ENCODE data around the gene SOX8.

SOX8 gene

DNA sequence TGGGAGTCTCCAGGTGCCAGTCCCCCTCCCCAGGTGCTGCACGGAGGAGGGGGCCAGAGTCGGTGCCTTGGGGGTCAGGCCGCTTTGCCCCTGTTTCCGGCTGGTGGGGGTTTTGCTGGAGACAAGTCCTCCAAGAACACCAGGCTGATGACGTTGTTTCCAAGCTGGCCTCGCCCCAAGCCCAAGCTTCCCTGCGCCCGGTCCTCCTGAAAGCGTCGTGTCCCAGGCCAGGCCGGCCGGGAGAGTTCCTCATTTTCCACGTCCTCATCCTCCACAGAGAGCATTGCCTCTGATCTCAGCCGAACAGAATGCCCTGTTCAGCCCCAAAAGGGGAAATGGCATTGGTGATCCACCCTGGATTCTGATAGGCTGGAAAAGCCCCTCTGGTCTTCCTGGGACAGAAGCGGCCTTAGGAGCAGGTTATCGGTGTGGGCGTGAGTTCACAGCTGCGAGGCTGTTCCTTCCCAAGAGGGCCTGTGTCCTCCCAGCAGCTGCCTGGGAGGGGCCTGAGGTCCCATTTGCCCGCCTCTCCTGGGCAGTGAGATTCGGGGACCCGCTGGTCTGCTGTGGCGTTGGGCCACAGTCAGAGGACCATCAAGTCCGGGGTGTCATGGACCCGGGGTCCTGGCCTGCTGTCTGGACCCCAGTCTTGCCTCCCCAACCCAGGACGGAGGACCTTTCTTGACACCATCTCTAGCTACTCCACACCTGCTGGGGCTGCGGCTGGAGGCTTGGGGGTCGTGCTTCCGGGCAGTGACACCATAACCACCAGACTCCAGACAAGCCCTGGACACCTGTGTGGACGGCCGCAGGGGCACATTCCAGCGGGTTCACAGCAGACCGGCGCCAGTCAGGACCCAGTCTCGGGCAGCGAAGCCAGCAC, 7.1 kb downstream of the SOX8 start:
- no peak for DNase-seq (ENCODE audit: low read depth)

DNA sequence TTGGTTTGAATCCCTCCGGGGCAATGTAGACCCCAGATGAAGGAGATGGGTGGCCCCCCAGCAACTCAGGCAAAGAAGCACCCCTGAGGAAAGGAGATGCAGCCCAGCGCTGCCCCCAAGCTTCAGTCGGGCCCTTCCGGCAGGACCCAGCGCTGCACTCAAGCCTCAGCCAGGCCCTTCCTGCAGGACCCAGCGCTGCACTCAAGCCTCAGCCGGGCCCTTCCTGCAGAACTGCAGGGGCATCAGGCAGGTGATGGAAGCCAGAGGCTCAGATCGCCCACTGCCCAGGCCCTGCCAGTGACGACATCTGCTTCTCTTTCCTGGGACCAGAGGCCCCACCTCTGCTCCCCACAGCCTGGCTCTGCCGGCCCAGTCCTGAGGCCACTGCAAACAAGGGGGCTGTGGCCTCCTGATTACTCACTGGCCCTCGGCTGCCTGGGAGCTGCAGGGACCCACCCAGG, 7.8 kb downstream of the SOX8 start:
- no peak for DNase-seq (ENCODE audit: low read depth)

DNA sequence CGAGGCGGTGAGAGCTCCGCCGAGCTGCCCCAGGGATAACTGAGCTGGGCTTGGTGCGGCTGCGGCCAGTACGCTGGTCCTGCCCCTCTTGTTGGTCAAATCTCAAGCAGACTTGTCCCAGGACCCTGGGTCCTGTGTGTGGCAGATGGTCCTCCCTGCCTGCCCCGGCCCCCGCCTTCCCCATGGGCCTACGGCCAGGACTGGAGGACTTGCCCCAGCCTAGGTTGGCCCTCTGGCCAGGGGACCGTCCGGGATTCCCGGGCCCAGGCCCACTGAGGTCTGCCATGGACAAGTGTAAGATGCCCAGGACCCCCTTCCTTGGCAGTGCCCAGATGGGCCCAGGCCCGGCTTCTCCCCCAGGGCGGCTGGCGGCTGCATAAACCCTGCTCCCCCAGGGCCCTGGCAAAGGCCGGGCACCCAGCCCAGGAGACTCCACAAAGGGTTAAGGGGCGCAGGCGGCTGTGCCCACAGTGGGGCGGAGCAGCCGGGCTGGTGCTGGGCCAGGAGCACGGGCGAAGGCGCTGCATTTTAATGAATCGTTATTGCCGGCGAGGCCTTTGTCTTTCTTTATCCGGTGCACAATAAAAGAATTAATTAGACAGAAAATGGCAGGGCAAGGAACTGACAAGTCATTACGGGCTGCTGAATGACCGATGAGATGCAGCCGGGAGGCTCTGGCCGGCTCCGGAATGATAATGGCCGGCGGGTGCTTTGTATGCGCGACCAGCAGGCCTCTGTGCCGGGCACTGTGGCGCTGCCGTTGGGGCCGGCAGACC, 9.1 kb downstream of the SOX8 start:
- no peak for DNase-seq (ENCODE audit: low read depth)

GRCh38 chr16:991345-991744, 9.8 kb downstream of the SOX8 start:
- DNase-seq (ENCODE audit: low read depth) = no peak

DNA sequence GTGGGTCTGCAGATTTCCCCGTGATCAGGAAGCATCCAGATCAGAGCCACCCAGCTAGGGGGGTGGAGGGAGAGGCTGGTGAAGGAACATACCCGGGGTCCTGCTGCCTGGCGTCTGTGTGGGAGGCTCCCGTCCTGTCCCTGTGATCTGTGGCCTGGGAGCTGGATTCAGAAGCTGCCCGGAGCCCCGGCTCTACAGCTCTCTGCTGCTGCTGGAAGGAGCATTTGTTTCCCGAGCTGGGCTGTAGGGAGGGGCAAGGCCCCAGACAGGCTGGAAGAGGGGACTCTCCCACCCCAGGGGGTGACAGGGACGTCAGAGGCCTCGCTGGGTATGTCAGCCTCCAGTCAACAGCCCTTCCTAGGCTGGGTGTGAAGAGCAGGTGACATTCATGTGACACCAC, 10.2 kb downstream of the SOX8 start:
- DNase-seq (ENCODE audit: low read depth) = no peak

DNA sequence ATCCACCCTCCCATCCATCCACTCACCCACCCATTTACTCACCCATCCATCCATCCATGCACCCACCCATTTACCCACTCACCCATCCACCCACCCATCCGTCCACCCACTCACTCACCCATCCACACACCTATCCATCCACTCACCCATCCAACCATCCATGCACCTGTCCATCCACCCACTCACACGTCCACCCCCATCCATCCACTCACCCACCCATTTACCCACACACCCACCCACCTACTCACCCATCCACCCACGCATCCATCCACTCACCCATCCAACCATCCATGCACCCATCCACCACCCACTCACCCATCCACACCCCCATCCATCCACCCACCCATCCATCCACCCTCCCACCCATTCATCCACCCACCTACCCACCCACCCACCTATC, 12.2 kb downstream of the SOX8 start:
- DNase-seq (ENCODE audit: low read depth) = no peak

DNA sequence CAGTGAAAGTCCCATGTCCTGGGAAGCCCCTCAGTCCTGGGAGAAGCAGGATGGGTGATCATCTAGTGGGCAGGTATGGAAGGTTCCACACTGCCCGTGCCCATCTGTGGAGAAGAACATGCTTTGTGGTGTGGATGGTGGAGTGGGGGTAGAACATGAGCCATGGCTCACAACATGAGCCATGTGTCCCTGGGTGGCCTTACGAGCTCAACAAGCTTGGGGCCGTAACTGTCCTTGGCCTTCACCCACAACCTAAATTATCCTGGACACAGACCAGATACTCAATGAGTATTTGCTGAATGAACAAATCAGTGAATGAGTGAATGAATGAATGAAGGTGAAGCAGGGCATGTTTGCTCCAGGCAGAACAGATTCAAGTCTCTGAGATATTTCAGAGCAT, 13.5 kb downstream of the SOX8 start:
- no peak for DNase-seq (ENCODE audit: low read depth)

DNA sequence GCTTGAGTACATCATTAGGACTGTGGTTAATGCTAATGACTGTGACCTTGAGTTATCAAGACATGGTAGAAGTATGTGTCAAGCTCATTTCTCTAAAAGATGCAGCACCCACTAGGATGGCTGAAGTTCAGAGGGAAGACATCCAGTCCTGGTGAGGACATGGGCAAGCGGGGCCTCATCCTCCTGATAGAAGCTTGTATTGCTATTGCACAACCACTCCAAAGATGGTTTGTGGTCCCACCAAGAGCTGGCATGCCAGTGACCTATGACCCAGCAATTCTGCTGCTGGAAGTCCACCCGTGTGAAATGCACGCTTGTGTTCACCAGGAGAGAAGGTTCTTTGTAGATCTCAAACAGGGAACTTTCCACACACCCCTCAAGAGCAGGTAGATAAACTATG, 14.2 kb downstream of the SOX8 start:
- no peak for DNase-seq (ENCODE audit: low read depth)

DNA sequence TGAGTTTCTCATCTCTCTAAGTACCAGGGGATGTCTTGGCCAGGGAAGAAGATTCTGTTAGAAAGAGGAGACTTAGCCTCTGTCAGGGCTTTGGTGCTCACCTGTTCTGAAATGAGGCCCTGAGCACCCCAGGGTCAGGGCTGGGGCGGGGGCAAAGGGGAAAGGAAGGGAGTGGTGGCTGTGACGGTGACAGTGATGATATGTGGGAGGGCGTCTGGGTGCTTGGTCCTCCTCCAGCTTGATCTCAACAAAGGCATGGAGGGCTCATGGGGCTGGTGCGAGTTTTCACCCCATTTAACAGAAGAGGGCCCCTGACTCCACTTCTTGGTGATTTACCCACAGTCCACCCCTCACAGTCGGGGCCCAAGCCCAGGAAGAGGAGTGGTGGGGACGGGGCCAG, 15.1 kb downstream of the SOX8 start:
- DNase-seq (ENCODE audit: low read depth) = no peak

DNA sequence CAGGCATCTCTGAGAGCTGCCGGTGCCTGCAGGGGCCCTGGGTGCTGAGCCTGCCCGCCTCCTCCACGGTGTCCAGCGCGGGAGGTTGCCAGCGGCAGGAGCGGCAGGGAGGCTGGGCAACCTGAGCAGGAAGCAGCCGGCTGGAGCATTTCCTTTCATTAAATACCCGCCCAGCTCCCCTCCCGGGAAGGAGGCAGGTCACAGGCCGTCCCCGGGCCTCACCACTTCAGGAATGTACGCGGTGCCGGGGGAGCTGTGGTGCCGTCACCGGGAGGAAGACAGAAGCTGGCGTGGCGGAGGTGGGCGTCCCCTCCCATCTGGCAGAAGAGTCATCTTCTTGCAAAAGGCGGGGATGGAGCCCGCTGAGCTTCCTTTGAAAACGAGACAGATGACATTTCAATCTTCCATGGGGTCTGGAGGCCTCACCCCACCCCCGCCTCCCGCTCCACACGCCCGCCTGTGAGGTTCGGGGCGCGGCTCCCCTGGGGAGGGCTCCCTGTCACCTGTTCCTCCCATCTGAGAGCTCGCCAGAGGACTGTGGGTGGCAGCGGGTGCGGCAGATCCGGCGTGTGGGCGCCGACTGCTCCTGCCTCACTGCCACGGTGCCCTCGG, 16.0 kb downstream of the SOX8 start:
- no peak for DNase-seq (ENCODE audit: low read depth)

DNA sequence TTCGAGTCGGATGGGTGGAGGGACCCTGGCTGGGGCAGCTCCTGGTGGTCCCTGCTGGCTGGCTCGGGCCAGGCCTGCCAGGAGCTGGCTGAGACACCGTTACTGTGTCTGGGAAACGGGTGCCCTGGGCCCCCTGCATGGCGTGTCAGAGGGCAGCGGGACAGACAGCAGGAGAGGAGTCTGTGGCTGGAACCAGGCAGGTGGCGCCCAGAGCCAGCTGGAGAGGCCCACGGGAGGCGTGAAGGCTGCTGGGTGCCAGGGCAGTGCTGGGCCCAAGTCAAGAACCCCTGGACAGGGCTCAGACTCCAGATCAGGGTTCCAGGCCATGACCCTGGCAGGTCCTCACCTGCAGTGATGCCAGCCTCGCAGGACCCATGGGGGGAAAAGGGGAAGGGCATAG, 16.6 kb downstream of the SOX8 start:
- no peak for DNase-seq (ENCODE audit: low read depth)

DNA sequence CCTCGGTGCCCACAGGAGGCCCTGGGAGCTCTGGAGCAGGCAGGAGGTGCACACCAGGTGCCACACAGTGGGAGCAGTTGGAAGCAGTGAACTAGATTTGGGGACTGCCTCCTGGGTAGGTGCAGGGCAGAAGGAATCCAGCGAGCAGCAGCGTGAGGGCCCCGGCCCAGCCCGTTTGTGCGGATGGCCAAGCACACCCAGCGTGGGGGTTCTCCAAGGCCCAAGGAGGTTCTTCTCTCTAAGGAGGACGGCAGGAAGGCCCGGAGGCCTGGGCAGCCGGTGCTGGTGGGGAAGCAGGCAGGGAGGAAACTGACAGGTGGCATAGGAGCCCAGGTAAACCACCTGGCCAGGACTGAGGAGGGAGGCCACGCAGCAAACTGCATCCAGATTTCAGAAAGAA, 17.0 kb downstream of the SOX8 start:
- no peak for DNase-seq (ENCODE audit: low read depth)

GRCh38 chr16:999677-1000076, 18.1 kb downstream of the SOX8 start:
- no peak for DNase-seq (ENCODE audit: low read depth)

DNA sequence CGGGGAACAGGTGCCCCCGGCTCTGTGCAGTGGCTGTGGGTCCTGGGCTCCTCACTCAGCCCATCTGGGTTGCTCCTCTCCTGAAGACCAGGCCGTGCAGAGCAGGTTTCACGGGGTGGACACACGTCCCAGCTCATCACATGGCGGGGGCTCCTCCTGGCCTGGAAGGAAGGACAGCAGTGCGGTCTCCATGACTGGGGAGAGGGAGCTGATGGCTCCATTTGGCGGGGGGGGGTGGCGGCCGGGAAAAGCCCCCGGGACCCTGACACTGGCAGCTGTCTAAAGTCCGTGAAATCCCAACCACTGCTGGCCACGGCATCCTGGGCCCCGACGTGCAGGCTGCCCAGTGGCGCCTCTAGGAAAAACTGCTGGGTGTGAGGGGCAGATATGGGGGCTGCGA, 19.0 kb downstream of the SOX8 start:
- DNase-seq (ENCODE audit: low read depth) = no peak

DNA sequence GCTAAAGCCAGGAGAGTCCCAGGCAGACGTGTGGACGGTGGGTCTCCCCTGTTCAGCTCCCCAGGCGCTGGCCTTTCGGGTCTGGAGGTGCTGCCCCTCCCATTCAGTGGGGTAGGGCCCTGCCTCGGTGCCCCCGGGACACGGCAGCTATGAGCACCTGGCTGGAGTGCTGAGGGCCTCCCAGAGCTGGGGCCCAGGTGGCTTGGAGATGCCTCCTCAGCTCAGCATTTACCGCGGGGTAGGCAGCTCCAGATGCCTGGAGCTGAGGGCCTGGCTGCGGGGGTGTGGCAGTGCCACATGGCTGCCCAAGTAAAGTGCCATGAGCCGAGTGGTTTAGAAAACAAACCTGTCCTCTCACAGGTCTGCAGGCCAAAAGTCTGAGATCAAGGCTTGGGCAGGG, 19.5 kb downstream of the SOX8 start:
- DNase-seq (ENCODE audit: low read depth) = no peak

GRCh38 chr16:1002399-1003166, 21.0 kb downstream of the SOX8 start:
- peak; percentile 25 for DNase-seq (ENCODE audit: low read depth)

- no peak for DNase-seq (ENCODE audit: low read depth)
Measured at GRCh38 chr16:1003391-1004347, 22.1 kb downstream of the SOX8 start.

DNA sequence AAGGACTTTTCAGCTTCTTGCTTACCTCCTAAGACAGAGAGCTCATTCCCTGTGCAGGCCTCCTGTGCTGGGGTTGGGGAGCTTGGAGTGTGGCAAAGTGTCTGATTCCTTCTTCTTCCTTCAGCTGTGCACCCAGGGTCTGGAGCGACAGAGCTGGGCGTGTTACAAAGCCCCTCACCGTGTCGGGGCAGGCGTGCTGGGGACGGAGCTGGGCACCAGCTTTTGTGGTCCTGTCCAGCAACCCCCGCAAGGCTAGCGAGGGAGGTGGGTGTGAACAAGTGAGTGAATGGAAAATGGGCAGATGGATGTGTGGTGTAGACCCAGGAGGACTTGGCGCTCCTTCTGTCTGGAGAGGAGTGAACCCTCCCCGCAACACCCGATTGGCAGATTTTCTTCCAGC, 23.7 kb downstream of the SOX8 start:
- DNase-seq (ENCODE audit: low read depth) = no peak

GRCh38 chr16:1006781-1007180, 25.2 kb downstream of the SOX8 start:
- no peak for DNase-seq (ENCODE audit: low read depth)

GRCh38 chr16:1007284-1007850, 25.8 kb downstream of the SOX8 start:
- no peak for DNase-seq (ENCODE audit: low read depth)

DNA sequence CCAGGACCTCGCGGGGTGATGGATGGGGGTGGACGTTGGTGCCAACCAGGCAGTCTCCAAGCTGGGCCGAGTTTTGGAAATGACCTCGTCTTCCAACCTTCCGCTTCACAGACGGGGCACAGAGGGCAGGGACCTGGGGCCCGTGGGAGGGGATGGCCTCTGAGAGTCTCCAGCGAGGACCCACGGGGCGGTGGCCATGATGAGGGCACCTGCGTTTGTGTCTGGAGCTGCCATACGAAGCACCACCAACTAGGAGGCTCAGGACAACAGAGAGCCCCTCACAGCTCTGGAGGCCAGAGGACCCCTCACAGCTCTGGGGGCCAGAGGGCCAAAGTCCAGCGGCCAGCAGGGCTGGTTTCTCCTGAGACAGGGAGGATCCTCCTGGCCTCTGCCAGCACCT, 26.5 kb downstream of the SOX8 start:
- no peak for DNase-seq (ENCODE audit: low read depth)
